Measurements from ENCODE around the gene CD44. TPM values are rescaled to one million over a fixed set of nuclear protein-coding genes. Genes with fewer than 3 reads are reported as not detected.

CD44 gene
- total and polyA plus RNA-seq, 10 of the 15 experiments (the other 5 are each of a cell fraction or from before 2014, with no cell fraction given) = 57.1 to 293 (median 120) TPM

- TF ChIP-seq BCL3 (IDR thresholded peaks at IDR 0.05; ENCODE audit: borderline replicate concordance, insufficient read depth, low read depth, low read length, poor library complexity, severe bottlenecking) (no peak), CHD4 (IDR thresholded peaks at IDR 0.05) (no peak), ELK1 (IDR thresholded peaks at IDR 0.05; ENCODE audit: low read depth, low read length) (no peak), IKZF2 (IDR thresholded peaks at IDR 0.05) (no peak), POLR2AphosphoS2 (IDR thresholded peaks at IDR 0.05; ENCODE audit: low read depth, low read length) (no peak), SMARCA5 (IDR thresholded peaks at IDR 0.05) (no peak), SUPT20H (IDR thresholded peaks at IDR 0.05; ENCODE audit: borderline replicate concordance, control insufficient read depth, low read depth, low read length) (no peak), REST (IDR thresholded peaks at IDR 0.05; ENCODE audit: low read depth, low read length) (no peak)
Measured at GRCh38 chr11:35151683-35152280, 12.8 kb downstream of the CD44 start (continued).

Data from GM12878 (cell line).